Measurements from ENCODE around the gene HAGH.

HAGH gene

GRCh38 chr16:1839554-1839953, 12.9 kb upstream of the HAGH start:
- Histone ChIP-seq H2AFZ (ENCODE audit: low read depth) (no peak overlapping the region), H3K4me2 (no peak overlapping the region), H4K20me1 (ENCODE audit: insufficient read depth) (no peaks in the 10 kb centered on the region), H3K9ac (no peak overlapping the region), H3K27me3 (ENCODE audit: insufficient read depth, low read depth) (no peaks in the 10 kb centered on the region; the same call in 1 of the 2 replicates), H3K27ac (no peak overlapping the region), H3K36me3 (ENCODE audit: insufficient read depth) (no peaks in the 10 kb centered on the region), H3K4me3 (IDR thresholded peaks at IDR 0.05; ENCODE audit: insufficient read depth, low read depth, low read length) (no peak overlapping the region), H3K79me2 (ENCODE audit: insufficient read depth, low read depth) (no peaks in the 10 kb centered on the region), H3K4me1 (ENCODE audit: low read depth, poor library complexity, severe bottlenecking) (no peaks in the 10 kb centered on the region)
- TF ChIP-seq, protein P1, sequence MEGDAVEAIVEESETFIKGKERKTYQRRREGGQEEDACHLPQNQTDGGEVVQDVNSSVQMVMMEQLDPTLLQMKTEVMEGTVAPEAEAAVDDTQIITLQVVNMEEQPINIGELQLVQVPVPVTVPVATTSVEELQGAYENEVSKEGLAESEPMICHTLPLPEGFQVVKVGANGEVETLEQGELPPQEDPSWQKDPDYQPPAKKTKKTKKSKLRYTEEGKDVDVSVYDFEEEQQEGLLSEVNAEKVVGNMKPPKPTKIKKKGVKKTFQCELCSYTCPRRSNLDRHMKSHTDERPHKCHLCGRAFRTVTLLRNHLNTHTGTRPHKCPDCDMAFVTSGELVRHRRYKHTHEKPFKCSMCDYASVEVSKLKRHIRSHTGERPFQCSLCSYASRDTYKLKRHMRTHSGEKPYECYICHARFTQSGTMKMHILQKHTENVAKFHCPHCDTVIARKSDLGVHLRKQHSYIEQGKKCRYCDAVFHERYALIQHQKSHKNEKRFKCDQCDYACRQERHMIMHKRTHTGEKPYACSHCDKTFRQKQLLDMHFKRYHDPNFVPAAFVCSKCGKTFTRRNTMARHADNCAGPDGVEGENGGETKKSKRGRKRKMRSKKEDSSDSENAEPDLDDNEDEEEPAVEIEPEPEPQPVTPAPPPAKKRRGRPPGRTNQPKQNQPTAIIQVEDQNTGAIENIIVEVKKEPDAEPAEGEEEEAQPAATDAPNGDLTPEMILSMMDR (conservative IDR thresholded peaks at IDR 0.05; ENCODE audit: low read depth, low read length) = no peak

DNA sequence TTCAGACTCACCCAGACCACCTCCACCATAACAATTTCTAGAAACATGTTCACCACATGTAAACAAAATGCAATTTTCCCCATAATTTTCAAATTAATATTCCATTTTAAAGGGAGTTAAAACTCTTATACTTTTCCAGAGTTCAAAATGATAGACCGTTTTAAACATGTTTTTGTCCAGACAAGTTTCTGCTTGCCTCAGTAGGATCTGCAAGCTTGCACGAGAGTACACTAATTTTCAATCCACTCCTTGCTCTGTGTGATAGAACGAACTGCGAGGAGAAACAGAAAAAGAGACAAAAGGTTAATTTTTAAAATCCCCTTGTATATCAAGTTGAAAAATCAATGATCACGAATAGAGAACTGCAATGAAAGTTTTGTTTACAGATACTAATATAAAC, 7.5 kb upstream of the HAGH start:
- H3K4me1 ChIP-seq (ENCODE audit: low read depth, poor library complexity, severe bottlenecking) = peaks cover 4% of the 10 kb centered on the region

DNA sequence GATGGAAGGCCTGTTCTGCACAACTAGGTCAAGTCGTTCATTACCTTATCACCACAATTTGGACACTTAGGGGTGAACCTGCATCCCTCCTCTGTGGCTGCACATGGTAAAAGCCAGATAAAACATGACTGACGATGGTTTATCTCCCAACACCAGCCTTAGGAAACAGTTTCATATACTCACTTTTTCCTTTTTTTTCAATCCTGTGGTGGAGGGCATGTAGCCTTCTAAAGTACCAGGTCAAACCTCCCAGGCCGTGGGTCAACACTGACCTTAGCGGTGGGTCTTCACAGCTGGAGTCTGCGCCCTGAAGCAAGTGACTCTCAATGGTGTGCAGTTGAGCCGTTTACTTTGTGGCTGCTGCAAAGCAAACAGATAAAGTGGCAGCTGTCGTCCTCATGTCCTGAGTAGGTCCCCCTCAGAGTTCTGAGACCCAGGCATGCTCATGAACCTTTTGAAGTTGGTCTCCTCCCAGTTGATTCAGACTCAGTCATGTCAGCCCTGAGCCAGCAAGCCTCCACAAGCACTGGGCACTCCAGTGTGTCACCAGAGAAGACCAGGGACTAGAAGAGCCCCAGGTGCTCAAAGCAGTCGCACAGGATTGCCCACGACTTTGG, 6.3 kb upstream of the HAGH start:
- Histone ChIP-seq H4K20me1 (ENCODE audit: insufficient read depth) (no peaks in the 10 kb centered on the region), H3K4me2 (no peak overlapping the region), H3K4me1 (ENCODE audit: low read depth, poor library complexity, severe bottlenecking) (peaks cover 15% of the 10 kb centered on the region), H3K4me3 (IDR thresholded peaks at IDR 0.05; ENCODE audit: insufficient read depth, low read depth, low read length) (no peak overlapping the region), H2AFZ (ENCODE audit: low read depth) (no peak overlapping the region), H3K36me3 (ENCODE audit: insufficient read depth) (no peaks in the 10 kb centered on the region), H3K9ac (no peak overlapping the region), H3K79me2 (ENCODE audit: insufficient read depth, low read depth) (peaks cover 8% of the 10 kb centered on the region; the same call in 1 of the 2 replicates), H3K27me3 (ENCODE audit: insufficient read depth, low read depth) (no peaks in the 10 kb centered on the region), H3K27ac (no peak overlapping the region)
- TF ChIP-seq, protein P1 (conservative IDR thresholded peaks at IDR 0.05; ENCODE audit: low read depth, low read length) = no peak

More for the DNA sequence above, 7.5 kb upstream of the HAGH start:
- no peaks in the 10 kb centered on the region for H3K36me3 ChIP-seq (ENCODE audit: insufficient read depth)
- H2AFZ ChIP-seq (ENCODE audit: low read depth) = no peak overlapping the region
- no peak overlapping the region for H3K4me2 ChIP-seq
- no peaks in the 10 kb centered on the region for H3K79me2 ChIP-seq (ENCODE audit: insufficient read depth, low read depth)
- no peaks in the 10 kb centered on the region for H4K20me1 ChIP-seq (ENCODE audit: insufficient read depth)
- TF ChIP-seq, protein P1 (conservative IDR thresholded peaks at IDR 0.05; ENCODE audit: low read depth, low read length) = no peak
- no peak overlapping the region for H3K9ac ChIP-seq
- no peak overlapping the region for H3K27ac ChIP-seq
- no peak overlapping the region for H3K4me3 ChIP-seq (IDR thresholded peaks at IDR 0.05; ENCODE audit: insufficient read depth, low read depth, low read length)
- H3K27me3 ChIP-seq (ENCODE audit: insufficient read depth, low read depth) = no peaks in the 10 kb centered on the region

DNA sequence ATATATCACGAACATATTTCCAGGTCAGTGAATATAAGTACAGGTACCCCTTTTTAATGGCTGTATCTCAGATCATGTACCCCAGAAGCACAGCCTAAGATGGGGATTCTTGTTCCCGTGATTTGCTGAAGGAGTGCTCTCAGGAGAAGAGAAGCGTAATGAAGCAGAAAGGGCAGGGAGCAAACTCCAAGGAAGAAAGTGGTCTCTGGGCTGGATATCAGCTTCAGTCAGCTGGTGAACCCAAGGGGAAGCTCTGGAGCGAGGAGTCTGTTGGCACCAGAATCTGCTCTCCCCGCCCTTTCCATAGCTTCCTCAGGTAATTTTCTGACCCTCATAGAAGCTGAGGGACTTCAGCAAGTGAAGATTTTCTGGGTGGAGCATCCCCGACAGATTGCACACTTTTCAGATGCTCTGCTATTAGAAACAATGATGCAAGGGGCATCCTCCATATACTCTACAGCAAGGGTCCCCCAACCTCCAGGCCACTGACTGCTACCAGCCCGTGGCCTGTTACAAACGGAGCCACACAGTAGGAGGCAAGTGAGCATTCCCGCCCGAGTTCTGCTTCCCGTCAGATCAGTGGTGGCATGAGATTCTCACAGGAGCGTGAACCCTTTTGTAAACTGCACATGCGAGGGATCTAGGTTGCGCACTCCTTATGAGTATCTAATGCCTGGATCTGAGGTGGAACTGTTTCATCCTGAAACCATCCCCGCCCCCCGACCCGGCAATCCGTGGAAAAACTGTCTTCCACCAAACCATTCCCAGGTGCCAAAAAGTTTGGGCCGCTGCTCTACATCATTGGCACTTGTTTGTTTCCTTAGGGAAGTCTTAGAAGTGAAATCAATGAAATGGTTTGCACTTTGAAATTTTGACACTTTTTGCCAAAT, 4.8 kb upstream of the HAGH start:
- Histone ChIP-seq H4K20me1 (ENCODE audit: insufficient read depth) (no peaks in the 10 kb centered on the region), H3K36me3 (ENCODE audit: insufficient read depth) (no peaks in the 10 kb centered on the region), H3K27me3 (ENCODE audit: insufficient read depth, low read depth) (no peaks in the 10 kb centered on the region), H3K4me2 (no peak overlapping the region), H3K27ac (no peak overlapping the region), H3K79me2 (ENCODE audit: insufficient read depth, low read depth) (peaks cover 16% of the 10 kb centered on the region; the same call in 1 of the 2 replicates), H2AFZ (ENCODE audit: low read depth) (no peak overlapping the region), H3K4me3 (IDR thresholded peaks at IDR 0.05; ENCODE audit: insufficient read depth, low read depth, low read length) (no peak overlapping the region), H3K4me1 (ENCODE audit: low read depth, poor library complexity, severe bottlenecking) (peaks cover 16% of the 10 kb centered on the region), H3K9ac (no peak overlapping the region)
- TF ChIP-seq, protein P1 (conservative IDR thresholded peaks at IDR 0.05; ENCODE audit: low read depth, low read length) = no peak

Data from KMS-11 (cell line).